ENCODE data around the gene RAE1.

DNA sequence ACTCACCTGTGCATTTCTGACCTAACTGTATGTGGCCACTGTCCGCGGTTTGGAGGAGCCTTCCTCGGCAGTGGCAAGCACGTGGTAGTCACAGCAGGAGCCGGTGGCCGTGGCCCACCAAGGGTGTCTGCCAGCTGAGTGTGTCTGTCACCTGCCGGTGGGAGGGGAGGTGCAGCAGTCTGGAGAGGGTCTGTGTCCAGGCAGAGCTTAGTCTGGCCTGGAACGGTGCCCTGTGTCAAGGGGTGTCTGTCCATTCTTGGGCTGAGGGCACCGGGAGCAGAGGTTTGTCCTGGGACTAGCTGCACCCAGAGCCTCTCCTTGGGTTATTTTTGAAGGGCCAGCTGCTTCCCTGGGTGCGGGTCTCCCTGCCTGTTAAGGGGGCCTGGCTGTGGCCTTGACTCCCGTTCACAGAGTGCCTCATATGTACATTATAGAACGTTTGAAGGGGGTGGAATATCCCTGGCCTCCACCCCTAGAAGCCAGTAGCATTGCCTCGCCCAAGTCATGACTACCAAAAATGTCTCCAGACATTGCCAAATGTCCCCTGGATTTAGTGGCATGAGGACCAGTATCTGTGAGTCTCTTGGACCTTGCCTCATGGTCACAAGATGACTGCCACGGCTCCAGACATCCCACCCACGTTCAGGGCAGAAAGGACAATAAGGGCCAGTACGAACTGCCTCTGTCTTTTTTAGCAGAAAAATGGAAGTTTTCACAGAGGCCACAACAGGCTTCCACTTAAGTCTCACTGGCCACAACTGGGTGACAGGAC, 45.3 kb downstream of the RAE1 start:
- no peak for TF ChIP-seq CTCF (IDR thresholded peaks at IDR 0.05; ENCODE audit: extremely low read depth in 1 of 2, insufficient read depth in 1 of 2, low read depth in 1 of 2, low read length in 2 of 2)
- no peak for TF ChIP-seq POLR2A (IDR thresholded peaks at IDR 0.05; ENCODE audit: low read depth, low read length)
- no peak for TF ChIP-seq EZH2 (IDR thresholded peaks at IDR 0.05; ENCODE audit: borderline replicate concordance, low read depth, low read length, severe bottlenecking)
- TF ChIP-seq POLR2AphosphoS5 (IDR thresholded peaks at IDR 0.05; ENCODE audit: insufficient read depth, low read depth, low read length) = no peak
